Glomerular endothelial cell (primary cell): ENCODE measurements around the gene CD180. TPM values are rescaled to one million over a fixed set of nuclear protein-coding genes. Genes with fewer than 3 reads are reported as not detected.

Experiments
- DNase-seq: peaks from one replicate; pipeline ENCODE4 v3.0.0-alpha.2; 2011; ENCODE audit warnings: low read depth, low spot score; ENCODE audit errors: extremely low read depth
- total RNA-seq: library from RNA; depleted of rRNA; stranded (reverse); fragments of >200 nt; gene quantifications from 2 replicates; pipeline ENCODE4 v1.2.3, GENCODE V29; 2015

The CD180 gene
- total RNA-seq, result not detected in 2 replicates

DNA sequence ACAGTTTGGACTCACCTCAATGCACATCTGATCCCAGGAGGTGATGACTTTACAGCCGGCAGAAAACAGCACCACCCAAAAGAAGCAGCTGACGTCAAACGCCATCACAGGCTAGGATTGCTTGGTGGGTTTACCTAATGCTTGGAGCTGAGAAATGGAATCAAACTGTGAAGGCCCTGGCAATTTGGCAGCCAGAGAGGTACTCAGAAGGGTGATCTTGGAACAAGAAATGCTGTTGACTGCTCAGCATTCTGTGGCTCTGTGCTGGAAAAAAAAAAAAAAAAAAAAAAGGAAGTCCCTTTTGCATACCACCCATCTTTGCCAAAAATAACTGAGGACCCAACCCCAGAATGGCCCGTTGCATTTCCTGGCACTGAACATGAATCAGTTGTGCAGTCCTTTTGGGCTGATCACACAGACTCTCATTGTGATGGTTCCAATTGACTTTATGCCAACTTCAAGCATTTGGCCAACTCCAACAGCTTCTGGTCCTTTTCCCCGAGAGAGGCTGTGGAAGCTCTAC lies at the start of gene CD180:
CD180 (minus strand) TSS at position 263 of the 523 bp plus-strand sequence; CDS start at position 105, 158 bp downstream.
- no peak for DNase-seq

DNA sequence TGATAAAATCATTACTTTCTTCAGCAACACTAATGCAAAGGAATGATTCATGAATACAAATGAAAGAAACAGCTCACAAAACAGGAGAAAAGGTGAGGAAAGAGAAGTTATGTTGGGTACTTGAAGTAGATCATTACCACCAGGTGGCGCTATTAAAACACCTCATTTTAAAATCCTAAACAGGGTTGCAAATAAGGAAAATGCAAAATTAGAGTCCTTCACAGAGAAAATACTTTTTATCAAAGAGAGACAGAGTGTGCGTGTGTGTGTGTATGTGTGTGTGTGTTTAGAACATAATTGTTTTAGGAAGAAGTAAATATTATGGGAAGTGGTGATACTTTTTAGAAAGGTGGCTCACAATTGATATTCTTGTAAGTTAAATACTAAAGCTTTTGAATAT lies 49.5 kb upstream of the CD180 start:
- peak; percentile 89 for DNase-seq

DNA sequence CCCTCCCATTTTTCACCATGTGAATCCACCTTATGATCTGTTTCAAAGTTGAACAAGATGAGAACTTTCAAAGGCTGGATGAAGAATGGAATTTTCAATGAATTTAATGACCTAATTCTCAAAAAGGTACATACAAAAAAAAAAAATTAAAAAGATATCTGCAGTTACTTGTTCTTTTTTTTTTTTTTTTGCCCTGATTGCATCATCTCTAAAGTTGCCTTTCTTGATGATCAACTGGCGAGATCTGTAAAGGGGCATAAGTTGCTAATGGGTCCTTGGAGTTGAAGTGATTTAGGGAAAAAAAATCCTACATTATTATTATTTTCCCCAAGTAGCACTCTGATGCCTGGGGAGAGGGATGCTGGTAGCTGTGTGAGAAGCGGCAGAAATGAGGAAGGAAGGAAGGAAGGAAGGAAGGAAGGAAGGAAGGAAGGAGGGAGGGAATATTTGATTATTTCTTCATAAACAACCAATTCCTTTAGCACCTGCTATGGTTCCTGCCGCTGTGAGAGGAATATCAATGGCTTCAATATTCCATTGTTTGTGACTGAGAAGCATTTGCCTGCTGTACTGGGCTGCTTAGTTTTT lies 48.8 kb upstream of the CD180 start:
- DNase-seq, result no peak

DNA sequence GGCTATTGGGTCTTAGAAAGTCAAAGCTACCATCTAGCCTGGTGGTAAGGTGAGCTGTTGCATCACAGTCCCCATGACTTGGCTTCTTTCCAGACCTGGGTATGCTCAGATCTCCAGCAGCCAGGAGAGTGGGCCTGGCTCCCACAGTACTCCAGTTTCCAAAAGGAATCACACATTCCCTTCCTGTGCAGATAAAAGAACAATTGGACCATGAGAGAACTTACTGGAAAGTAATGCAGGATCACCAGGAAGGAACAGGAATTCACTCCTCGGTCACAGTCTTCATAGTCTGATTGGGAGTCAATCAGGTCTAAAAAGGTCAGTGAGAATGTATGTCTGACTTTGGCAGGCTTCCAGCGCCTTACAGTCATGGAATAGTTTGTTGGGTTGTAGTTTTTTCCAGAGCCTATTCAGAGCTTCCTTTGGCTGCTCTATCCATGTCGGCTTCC lies 47.8 kb upstream of the CD180 start:
- peak; percentile 90 for DNase-seq

DNA sequence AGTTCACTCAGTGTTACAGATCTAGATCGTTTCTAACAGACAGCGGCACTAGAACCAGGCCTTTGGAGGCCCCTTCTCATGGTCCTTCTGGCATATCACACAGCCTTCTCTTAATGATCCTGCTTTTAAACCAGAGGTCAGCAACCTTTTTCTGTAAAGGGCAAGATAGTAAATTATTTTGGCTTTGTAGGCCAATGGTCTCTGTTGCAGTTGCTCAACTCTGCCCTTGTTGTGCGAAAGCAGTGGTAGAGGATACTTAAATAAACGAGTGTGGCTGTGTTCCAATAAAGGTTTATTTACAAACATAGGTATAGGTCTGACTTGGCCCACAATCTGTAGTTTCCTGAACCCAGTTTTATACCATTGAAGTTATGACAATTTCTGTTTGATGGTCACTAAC lies 47.3 kb upstream of the CD180 start:
- no peak for DNase-seq

DNA sequence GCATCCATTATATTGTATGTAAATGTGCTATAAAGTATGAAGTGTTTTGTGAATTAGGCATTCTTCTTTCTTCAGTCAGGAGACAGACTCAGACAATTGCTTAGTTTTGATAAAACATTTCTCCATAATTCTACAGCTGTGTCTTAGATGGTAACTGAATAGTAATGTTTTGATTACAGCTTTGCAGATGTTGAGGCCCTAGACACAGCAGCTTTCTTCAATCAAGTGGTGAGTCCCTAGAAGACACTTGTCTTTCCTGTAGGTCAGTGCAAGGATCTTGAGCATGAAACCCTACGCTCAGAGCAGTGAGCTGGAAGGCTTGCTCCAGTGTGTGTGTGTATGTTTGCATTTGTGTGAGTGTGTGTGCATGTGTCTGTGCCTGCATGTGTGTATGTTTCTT lies 46.8 kb upstream of the CD180 start:
- no peak for DNase-seq

DNA sequence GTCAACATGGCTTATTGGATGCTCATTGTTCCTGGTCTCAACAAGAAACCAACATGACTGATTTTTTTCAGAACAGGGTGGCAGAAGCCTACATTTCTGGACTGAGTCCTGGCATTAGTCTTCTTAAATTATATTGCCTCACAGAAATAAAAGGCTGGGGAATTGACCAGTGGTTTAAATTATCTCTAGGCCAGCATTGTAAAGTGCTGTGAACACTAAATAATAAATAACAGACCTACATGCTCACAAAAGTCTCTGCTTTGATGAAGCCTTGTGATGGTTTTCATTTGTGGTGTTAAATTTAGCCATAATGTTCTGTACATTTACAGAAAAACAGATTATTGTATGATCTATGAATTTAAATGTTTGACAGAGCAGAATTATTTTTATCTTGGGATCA lies 44.7 kb upstream of the CD180 start:
- DNase-seq, result no peak

DNA sequence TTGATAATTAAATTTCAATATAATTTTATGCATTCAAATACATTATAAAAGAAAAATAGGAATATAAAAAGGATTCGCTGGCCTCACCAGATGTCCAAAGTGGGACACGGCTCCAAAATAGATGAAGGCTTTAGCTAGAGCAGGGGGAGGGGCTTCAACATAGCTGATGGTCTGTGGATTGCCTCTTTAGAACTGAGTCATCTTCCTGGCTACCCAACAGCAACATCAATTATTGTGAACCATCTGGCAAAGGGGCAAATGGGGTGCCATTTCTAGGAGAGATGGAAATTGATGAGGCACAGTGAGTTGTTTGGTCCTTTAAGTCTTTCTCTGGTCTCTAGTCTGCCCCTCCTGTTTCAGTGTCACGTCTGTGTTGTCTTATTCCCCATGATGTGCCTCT lies 44.2 kb upstream of the CD180 start:
- no peak for DNase-seq

DNA sequence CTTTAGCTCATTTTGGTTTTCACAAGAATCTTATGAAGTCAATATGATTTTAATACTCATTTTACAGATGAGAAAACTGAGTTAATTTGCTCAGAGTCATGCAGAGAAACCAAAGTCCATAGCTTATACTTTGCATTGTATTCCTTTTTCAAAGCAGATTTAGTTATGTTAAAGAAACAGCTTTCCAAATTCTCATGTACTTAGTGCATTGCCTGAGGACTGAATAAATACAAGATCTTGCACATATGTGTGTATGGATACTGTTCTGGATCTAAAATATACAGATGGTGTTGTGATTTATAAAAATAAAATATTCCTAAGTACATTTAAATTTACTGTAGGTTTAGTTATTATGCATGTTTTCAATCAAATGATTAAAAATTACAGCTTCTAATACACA lies 43.5 kb upstream of the CD180 start:
- no peak for DNase-seq

DNA sequence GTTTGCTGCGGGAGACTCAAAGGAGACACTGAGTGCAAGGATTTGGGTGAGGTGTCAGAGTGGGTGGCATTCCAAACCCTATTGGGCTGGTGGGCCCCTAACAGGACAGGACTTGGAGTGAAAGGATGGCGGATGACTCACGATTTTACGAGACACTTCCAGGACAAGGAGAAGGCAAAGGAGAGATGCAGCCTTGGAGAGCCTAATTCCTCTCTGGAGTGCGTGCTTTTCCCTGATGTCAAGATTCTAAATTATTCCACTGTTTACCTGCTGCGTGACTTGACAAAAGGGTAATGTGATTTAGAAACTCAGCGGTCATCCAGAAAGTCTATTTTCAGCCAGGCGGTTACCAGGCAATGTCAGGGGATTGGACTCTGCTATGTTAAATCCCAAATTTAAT lies 41.6 kb upstream of the CD180 start:
- no peak for DNase-seq

DNA sequence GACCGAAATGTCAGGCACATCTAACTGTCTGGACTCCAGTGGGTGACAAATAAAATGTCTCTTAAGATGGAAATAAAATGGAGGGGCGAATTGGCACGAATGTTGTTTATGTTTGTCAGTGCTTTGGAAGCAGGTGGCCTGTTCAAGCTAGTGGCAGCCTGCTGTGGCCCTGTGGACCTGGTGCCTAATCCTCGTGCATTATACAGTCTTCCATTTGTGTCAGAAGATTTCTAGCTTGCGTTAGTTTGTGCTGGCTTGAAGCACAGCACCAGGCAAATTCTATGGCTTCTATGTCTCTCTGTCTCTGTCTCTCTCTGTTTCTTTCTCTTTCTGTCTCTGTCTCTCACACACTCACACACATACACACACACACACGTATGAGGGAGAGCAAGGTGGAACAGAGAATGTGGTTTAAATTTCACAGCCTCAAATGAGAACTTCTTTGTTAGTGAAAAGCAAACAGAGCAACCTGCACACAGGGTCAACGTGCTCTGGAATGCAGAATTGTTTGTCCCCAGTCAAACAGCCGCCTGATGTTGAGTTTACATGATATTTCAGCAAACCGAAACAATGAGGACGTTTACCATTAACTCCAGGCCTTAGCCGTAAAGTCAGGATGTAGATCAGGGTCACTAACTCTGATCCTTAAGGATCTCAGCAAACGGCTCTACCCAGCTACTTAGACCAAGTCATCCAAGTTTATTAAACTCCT lies 39.0 kb upstream of the CD180 start:
- DNase-seq, result no peak

DNA sequence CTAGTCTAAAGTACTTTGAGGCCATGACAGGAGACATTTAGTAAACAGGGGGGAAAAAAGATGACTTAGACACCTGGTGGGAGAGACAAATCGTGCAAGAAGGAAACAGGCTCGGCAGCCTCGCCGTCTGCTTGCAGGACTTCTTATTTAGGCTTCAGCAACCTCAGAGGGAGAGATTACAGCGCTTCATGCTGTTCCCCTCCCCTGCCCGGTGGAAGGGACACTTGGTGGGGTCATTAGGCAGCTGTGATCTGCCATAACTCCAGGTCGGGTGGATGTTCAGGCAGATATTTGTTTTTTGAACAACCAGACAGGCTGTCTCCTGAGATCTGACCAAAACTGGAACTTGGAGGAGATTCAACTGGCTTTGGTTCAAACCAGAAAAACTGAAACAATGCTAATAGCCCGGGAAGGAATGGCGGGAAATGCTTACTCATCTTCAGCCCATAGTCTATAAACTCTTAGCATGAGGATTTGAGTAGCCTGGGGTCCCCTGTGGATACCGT lies 38.1 kb upstream of the CD180 start:
- peak; percentile 85 for DNase-seq

DNA sequence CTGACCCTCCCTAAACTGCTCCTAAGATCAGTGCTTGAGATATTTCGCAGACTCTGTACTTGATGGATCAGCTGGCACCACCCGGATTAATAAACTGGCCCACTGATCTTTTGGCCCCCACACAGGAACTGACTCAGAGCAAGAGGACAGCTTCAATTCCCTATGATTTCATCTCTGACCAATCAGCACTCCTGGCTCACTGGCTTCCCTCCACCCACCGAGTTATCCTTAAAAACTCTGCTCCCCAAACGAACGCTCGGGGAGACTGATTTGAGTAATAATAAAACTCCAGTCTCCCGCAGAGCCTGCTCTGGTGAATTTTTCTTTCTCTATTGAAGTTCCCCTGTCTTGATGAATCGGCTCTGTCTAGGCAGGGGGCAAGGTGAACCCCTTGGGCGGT lies 36.5 kb upstream of the CD180 start:
- DNase-seq, result no peak

DNA sequence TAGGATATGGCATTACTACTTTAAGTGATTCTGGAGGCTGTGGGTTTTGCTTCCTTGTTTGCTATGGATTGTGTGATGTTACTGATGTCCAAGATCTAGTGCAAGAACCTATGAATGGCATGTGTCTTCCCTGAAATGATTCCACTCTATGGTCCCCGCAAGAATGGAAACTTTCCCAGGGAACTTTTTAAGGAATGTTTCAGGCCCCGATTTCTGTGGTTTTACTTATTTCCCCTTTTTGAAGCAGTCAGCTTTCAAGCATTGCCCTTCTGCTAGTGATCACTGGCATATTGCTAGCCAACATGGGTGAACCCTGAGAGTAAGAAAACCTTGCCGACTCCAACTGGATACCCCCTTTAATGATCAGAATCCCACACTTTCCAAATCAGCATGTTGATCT lies 26.6 kb upstream of the CD180 start:
- DNase-seq, result no peak

DNA sequence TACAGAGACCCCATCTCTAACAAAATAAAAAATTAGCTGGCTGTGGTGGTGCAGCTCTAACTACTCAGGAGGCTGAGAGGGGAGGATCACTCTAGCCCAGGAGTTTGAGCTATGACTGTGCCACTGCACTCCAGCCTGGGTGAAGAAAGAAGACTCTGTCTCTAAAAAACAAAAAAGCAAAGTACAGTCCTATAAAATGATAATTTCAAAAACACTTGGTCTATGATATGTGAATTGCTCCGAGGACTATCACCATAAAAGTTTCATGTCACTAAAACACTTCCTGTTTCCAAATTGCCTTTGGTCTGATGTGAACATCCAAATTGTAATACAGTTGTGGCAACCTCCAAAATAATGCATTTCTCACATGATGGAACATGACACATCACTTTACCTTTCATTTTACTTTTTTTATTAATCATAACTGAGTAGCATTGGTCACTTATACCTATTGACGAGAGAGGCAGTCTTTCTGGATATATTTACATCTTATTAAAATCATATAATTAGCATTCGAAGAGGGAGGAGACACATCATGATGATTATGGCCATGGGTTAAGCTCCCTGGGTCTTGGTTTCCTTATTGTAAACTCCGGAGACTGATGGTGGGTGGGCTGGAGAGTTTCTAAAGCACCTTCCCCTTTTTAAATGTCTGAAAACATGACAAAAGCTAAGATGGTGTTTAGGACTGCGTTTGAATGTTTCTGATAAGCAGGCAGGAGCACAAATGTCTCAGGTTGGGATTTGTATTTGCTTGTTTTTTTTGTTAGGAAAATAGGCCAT lies 25.8 kb upstream of the CD180 start:
- DNase-seq, result no peak

DNA sequence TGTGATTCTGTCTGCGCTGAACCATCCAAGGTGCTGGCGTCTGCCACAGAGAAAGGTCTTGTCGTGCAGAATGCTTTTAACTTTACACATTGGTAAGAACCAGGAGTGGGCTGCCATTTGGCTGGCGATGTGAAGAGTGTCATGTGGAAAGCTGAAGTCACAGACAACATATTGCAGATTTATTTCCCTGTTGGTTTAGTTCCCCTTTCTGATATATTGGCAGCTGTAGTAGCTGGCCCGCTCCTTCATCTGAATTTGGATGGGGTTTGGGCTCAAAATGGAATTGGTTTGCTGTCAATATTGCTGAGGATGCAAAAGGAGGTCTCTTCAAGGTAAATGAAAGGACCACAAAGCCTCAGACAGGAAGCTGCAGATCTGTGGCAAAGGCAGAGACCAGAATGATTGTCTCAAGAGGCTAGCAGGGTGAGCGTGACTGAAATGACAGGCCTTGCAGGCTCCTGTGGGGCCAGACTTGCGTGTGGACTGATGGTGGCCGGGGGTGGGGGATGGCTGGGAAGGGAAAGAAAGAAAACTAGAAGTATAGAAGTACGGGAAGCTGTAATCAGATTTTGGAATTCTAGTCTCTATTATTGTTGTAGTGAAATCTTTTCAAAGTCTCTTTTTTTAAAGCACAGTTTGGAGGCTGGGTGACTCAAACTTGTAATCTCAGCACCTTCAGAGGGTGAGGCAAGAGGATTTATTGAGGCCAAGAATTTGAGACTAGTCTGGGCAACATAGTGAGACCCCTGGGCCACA lies 25.1 kb upstream of the CD180 start:
- no peak for DNase-seq

DNA sequence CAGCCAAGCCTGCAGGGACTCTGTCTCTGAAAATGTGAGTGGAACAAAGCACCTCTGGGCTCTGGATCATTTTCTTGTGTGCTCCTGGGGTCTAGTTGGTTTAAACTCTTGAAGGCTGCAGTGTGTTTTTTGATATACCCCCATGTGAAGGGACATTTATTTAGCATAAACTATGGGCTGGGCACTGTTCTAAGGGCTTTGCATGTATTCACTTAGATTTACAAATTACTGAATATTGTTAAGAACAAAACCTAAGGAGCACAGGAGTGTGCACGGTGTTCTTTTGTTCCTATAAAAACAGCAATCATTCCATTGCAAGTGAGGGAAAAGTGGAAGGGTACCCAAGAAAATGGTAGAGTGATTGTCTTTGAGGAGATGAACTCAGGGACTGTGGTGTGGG lies 20.0 kb upstream of the CD180 start:
- no peak for DNase-seq

DNA sequence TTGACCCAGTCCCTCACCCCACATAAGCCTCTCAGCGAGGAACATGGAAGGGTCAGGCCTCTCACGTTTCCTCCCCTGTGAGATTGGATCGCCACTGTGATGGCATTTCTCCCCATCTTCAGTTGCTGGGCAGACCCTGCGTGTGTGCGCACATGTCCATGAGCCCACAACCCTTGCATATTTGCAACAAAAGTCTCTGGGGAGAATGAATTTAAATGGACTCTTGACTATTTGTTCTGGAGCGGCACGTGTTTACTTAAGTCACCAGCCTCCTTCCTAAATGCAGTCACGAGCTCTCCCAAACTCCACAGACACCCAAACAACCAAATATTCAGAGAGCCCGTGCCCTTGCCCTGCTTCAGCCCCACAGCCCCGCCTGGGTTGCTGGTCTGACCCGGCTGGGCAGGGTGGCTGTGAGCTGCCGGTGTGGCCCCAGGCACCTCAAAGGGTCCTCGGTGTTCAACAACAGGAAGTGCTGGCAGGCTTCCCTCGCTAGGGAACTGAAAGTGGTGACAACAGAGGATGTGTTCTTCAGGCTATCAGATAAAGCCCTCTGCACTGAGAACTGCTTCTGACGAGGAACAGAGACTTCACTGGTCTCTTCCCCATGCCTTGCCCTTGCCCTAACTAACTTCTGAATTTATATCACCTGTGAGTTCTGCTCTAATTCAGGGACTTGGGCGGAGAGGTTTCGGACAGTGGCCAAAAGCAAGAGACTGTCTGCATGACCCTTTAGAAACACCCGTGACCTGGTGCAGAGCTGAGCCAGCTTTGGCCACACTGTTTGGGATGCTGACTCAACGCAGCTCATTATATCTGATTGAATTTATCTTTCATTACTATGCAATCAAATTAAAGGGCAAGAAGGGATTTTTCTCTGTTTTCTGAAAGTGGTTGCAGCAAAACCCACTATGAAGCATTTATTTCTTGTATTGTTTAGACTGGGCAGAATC lies 19.2 kb upstream of the CD180 start:
- DNase-seq, result peak; percentile 62

DNA sequence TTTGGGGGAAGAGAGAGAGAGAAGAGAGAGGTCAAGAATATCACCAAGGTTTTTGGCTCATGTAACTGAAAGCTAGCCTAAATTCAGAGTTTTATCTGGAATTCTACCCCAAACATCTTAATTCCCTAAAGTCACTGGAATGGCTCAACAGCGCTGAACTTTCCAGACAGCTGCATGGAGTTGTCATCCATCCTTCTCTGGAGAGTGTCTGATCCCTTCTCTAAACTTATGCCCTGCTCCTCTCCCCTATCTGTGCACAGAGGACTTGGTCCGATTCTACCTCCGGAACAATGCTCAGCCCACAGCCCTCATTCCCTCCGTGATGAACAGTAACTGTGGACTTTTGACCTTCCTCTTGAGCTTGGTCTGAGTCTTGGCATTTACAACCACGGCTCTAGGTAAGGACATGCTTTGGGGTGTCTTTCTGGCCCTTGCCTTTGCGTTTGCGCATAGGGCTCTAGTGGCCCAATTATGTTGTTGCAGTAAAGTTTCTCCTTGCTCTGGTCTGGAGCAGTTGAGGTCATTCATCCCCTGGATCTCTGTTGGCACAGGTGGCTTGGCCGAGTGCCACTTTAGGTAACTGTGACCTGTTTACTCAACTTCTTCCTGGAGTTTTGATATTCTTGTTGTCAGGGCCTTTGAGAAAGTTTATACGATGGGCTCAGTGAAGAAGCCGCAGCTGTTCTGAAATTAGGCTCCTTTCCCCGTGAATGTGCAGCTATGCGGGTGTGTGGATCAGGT lies 18.3 kb upstream of the CD180 start:
- DNase-seq, result no peak
